GM12875 (cell line): ENCODE measurements around the gene UGT2B10.
"Not testable (repeated sequence)": the region's sequence is repeated elsewhere in the genome, so short reads cannot be mapped to it uniquely, and the experiment has no call there.

Experiments
- H3K4me3 ChIP-seq: one replicate; pipeline ENCODE4 v1.5.1; 2011; ENCODE audit warnings: low read depth, low read length, control low read depth
- CTCF ChIP-seq: IDR thresholded peaks from 2 replicates; pipeline ENCODE4 v1.5.1; 2011; ENCODE audit warnings: low read depth, mild to moderate bottlenecking, control low read depth, inconsistent platforms, low read length, moderate library complexity, borderline replicate concordance; ENCODE audit not compliant: insufficient read depth

Gene UGT2B10

GRCh38 chr4:68815617-68816409 lies at the start of gene UGT2B10:
TSS of gene UGT2B10 (plus strand) at chr4:68815994. CDS start at chr4:68816020, 26 bp downstream.
- not testable (repeated sequence) for H3K4me3 ChIP-seq

DNA sequence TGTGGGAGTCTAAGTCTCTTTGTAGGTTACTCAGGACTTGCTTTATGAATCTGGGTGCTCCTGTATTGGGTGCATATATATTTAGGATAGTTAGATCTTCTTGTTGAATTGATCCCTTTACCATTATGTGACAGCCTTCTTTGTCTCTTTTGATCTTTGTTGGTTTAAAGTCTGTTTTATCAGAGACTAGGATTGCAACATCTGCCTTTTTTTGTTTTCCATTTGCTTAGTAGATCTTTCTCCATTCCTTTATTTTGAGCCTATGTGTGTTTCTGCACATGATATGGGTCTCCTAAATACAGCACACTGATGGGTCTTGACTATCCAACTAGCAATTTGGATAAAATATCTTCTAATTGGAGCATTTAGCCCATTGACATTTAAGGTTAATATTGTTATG lies 44.0 kb upstream of the UGT2B10 start:
- not testable (repeated sequence) for H3K4me3 ChIP-seq

DNA sequence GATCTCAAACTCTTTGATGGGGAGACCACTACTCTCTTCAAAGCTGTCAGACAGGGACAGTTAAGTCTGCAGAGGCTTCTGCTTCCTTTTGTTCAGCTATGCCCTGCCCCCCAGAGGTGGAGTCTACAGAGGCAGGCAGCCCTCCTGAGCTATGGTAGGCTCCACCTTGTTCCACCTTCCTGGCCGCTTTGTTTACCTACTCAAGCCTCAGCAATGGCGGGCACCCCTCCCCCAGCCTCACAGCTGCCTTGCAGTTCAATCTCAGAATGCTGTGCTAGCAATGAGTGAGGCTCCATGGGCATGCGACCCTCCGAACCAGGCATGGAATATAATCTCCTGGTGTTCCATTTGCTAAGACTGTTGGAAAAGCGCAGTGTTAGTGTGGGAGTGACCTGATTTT lies 42.1 kb upstream of the UGT2B10 start:
- H3K4me3 ChIP-seq, result no peak overlapping the region
- no peak for TF ChIP-seq CTCF

DNA sequence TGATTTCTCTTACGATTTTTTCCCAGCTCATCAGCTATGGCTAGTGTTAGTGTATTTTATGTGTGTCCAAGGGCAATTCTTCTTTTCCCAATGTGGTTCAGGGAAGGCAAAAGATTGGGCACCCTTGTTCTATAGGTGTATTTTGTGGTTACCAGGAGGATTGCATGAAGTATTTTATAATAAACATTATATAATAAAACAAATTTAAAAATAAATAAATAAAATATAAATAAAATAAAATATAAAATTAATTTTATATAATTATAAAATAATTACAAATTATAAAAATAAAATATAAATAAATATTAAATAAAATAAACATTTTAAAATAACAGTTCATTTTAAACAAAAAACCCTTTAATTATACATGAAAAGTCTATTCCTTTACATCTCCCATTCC lies 35.6 kb upstream of the UGT2B10 start:
- no peak for TF ChIP-seq CTCF
- no peak overlapping the region for H3K4me3 ChIP-seq

DNA sequence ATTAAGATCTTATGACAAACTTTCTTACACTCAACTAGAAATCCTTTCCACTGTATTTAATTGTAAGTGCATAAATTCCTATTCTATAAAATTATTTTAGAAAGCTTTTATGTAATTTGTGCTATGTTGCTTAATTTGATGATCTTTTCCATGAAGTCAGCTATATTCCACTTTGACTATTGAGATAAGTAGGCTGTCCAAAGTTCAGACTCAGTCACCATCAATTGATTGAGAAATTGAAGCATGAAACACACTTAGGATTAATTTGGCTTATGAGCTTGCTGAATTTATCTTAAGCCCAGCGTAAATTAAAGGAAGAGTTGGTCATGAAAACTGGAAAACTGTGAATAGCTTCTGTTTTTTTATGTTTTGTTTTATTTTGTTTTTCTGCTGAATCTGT lies 18.7 kb upstream of the UGT2B10 start:
- H3K4me3 ChIP-seq, result no peak overlapping the region
- no peak for TF ChIP-seq CTCF

GRCh38 chr4:68797618-68798017 lies 18.2 kb upstream of the UGT2B10 start:
- TF ChIP-seq CTCF, result no peak
- no peak overlapping the region for H3K4me3 ChIP-seq

DNA sequence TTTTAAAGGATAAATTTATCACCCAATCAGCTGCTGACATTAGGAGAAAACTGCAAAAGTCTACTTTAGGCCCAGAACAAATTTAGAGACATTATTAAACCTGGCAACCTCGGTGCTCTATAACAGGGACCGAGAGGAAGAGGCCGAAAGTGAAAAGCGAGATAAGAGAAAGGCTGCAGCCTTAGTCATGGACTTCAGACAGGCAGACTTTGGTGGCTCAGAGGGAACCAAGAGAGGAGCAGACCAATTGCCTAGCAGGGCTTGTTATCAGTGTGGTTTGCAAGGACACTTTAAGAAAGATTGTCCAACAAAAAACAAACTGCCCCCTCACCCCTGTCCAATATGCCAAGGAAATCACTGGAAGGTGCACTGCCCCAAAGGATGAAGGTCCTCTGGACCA lies 12.8 kb upstream of the UGT2B10 start:
- TF ChIP-seq CTCF, result no peak

DNA sequence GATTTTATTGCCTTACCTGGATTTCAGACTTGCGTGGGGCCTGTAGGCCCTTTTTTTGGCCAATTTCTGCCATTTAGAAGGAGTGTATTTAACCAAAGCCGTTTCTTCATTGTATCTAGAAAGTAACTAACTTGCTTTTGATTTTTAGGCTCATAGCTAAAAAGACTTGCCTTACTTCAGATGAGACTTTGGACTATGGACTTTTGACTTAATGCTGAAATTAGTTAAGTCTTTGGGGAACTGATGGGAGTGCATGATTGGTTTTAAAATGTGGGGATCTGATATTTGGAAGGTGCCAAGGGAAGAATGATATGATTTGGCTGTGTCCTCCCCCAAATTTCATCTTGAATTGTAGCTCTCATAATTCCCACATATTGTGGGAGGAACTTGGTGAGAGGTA lies 7.7 kb upstream of the UGT2B10 start:
- no peak for TF ChIP-seq CTCF
- H3K4me3 ChIP-seq, result no peak overlapping the region

More for the DNA sequence above, 12.8 kb upstream of the UGT2B10 start:
- H3K4me3 ChIP-seq, result no peak overlapping the region
